ENCODE data around the gene ARID4A. TPM values are rescaled to one million over a fixed set of nuclear protein-coding genes. Genes with fewer than 3 reads are reported as not detected.

The ARID4A gene
- total RNA-seq, 2 donors from 2014 or later = 10.4 to 38.0 TPM

DNA sequence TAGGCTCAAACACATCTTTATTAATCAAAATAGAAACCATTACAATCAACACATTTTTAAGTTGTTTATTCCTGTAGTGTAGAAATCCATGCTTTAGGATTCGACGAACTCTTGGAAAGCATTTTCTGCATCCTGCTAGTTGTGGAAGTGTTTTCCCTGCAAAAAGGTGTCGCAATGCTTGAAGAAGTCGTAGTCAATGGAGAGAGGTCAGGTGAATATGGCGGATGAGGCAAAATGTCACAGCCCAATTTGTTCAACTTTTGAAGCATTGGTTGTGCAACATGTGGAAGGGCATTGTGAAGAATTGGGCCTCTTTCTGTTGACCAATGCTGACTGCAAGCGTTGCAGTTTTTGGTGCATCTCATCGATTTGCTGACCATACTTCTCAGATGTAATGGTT, 4.2 kb upstream of the ARID4A start:
- Histone ChIP-seq H3K4me3 (no peak overlapping the region), H3K27ac (no peak overlapping the region), H3K4me1 (ENCODE audit: control insufficient read depth in 1 of 2, low read depth in 2 of 2) (peaks cover 12 to 42% of the 10 kb centered on the region in 2 donors), H3K27me3 (replicated peaks; ENCODE audit: insufficient read depth) (no peaks in the 10 kb centered on the region), H3K36me3 (peaks cover 28% of the 10 kb centered on the region), H3K9me3 (no peaks in the 10 kb centered on the region)
- ATAC-seq (ENCODE audit: insufficient number of reproducible peaks, low FRiP score, low read depth) (no peak), DNase-seq (ENCODE audit: low spot score) (no peak)
- TF ChIP-seq, protein P1, sequence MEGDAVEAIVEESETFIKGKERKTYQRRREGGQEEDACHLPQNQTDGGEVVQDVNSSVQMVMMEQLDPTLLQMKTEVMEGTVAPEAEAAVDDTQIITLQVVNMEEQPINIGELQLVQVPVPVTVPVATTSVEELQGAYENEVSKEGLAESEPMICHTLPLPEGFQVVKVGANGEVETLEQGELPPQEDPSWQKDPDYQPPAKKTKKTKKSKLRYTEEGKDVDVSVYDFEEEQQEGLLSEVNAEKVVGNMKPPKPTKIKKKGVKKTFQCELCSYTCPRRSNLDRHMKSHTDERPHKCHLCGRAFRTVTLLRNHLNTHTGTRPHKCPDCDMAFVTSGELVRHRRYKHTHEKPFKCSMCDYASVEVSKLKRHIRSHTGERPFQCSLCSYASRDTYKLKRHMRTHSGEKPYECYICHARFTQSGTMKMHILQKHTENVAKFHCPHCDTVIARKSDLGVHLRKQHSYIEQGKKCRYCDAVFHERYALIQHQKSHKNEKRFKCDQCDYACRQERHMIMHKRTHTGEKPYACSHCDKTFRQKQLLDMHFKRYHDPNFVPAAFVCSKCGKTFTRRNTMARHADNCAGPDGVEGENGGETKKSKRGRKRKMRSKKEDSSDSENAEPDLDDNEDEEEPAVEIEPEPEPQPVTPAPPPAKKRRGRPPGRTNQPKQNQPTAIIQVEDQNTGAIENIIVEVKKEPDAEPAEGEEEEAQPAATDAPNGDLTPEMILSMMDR (IDR thresholded peaks at IDR 0.05) = no peak

DNA sequence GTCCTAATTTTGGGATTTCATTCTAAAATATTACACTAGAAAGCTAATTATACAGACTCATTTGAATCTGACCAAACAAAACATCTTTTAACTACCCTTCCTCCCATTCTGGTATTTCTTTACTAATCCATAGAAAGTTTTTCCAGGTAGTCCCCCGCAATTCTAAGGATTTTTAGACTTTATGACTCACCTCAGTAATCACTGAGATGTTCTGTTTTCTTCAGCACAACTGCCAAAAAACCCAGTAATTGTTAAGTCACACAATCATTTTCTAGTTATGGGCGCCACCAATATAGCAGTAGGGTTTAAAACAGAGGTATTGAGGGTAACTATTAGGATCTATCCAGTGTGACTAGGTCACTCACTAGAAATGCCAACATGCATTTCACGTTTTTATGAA, 1.6 kb upstream of the ARID4A start:
- no peak for ATAC-seq (ENCODE audit: insufficient number of reproducible peaks, low FRiP score, low read depth)
- DNase-seq (ENCODE audit: low spot score) = no peak
- Histone ChIP-seq H3K27ac (peak overlapping the region; percentile 89 to 98), H3K9me3 (no peaks in the 10 kb centered on the region), H3K4me1 (ENCODE audit: control insufficient read depth in 1 of 2, low read depth in 2 of 2) (peaks cover 16 to 42% of the 10 kb centered on the region in 2 donors), H3K4me3 (peak overlapping the region; percentile 67), H3K27me3 (replicated peaks; ENCODE audit: insufficient read depth) (no peaks in the 10 kb centered on the region), H3K36me3 (peaks cover 15% of the 10 kb centered on the region)
- TF ChIP-seq, protein P1 (IDR thresholded peaks at IDR 0.05) = no peak

DNA sequence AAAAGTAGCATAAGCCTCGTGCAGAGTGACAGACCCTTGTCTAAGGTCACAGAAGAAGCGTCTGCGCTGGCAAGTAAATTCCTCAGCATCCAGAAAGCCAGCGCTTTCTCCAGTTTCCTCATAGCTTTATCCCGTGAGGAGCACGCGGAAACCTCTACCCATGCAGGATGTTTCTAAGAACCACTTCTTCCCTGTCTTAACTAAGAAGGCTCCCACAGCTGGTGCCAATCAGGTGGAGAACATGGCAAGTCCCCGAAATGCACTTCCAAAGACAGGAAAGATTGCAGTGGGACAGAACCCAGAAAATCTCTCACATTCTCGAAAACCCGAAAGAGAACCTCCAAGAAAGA, 968 bp upstream of the ARID4A start:
- DNase-seq (ENCODE audit: low spot score) = no peak

DNA sequence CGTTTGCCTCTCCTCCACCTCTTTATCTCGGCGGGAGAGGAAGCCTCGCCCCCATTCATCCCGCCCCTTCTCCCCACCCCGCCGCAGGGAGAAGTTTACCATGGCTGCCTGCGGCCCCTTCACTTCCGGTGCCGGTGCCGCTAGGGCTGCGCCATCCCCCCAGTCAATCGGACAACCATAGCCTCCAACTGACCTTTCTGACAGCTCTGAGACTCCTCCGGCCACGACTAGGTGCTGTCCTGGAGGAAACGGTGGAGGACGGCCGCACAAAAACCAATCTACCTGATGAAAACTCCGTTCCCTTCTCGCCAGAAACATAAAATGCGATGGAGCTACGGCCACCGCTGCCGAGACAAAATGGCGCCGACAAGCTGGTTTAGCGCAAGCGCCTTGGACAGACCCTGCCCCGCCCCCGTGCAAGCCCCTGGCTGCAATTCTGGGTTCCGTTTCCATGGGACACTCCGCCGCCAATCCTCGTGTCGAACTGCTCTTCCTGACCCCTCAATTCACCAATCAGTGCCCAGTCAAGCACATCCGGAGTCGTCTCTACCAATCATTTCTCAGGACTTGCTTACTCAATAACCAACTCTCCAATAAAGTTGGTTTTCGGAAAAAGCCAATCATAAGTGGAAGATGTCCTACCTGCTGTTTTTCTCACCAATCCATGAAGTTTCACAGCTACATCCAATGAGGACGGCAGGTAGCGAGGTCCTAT, 436 bp upstream of the ARID4A start:
- peaks cover 15% of the 10 kb centered on the region for H3K36me3 ChIP-seq
- peak overlapping the region; percentile 89 to 98 for H3K27ac ChIP-seq
- DNase-seq (ENCODE audit: low spot score) (peak; percentile 92), ATAC-seq (ENCODE audit: insufficient number of reproducible peaks, low FRiP score, low read depth) (peak; percentile 100)
- H3K27me3 ChIP-seq (replicated peaks; ENCODE audit: insufficient read depth) = no peaks in the 10 kb centered on the region
- H3K9me3 ChIP-seq = no peaks in the 10 kb centered on the region
- TF ChIP-seq, protein P1 (IDR thresholded peaks at IDR 0.05) = no peak
- H3K4me3 ChIP-seq = peak overlapping the region; percentile 79
- peaks cover 11 to 30% of the 10 kb centered on the region in 2 donors for H3K4me1 ChIP-seq (ENCODE audit: control insufficient read depth in 1 of 2, low read depth in 2 of 2)

More for the DNA sequence above, 968 bp upstream of the ARID4A start:
- Histone ChIP-seq H3K4me1 (ENCODE audit: control insufficient read depth in 1 of 2, low read depth in 2 of 2) (peaks cover 11 to 36% of the 10 kb centered on the region in 2 donors), H3K4me3 (peak overlapping the region; percentile 67), H3K27me3 (replicated peaks; ENCODE audit: insufficient read depth) (no peaks in the 10 kb centered on the region), H3K9me3 (no peaks in the 10 kb centered on the region), H3K36me3 (peaks cover 15% of the 10 kb centered on the region), H3K27ac (peak overlapping the region; percentile 89 to 98)
- TF ChIP-seq, protein P1 (IDR thresholded peaks at IDR 0.05) = no peak
- no peak for ATAC-seq (ENCODE audit: insufficient number of reproducible peaks, low FRiP score, low read depth)

DNA sequence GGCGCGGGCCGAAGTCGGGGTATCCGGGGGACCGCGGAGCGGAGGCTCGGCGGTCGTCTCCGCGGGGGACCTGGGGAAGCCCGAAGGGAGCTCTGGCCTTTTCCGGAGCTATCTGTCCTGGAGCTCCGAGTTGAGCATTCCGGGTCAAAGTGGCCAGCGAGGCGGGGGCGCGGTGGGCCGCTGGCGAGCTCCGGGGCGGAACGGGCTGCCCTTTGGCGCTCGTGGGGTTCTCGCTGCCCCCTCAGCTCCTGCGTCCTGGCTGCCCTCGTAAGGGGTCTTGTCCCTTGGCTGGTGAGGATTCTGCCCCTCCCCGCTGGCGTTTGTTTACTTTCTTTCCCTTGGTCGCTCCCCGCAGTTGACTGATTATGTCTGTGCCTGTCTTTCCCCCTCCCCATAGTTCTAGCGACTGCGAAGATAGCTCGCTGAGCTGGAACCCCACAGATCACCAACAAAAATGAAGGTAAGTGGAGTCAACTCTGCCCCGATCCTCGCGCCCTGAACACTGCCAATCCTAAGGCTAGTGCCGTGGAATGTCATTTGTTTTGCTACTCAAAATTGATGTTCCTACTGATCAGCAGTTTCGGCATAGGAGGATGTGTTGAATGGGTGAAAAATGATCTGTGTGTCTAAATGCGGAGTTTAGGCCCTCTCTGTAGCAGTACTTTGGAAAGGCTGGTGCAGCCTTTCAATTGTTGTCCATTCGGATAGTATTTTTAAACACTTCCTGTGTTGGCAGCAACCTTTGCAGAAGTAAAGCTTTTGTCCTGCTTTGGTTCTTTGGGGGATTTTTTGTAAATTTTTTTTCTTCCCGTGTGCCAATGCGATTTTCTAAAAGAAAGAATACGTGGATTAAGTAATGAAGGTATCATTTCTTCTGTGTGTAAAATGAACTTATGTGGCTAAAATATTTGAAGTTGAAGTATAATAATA, 1.3 kb downstream of the ARID4A start:
- ATAC-seq (ENCODE audit: insufficient number of reproducible peaks, low FRiP score, low read depth) = no peak
- TF ChIP-seq, protein P1 (IDR thresholded peaks at IDR 0.05) = no peak
- H3K27me3 ChIP-seq (replicated peaks; ENCODE audit: insufficient read depth) = no peaks in the 10 kb centered on the region

More for the DNA sequence above, 1.3 kb downstream of the ARID4A start:
- Histone ChIP-seq H3K9me3 (no peaks in the 10 kb centered on the region), H3K27ac (peak overlapping the region; percentile 83 to 92), H3K36me3 (peaks cover 4% of the 10 kb centered on the region), H3K4me3 (peak overlapping the region; percentile 79), H3K4me1 (ENCODE audit: control insufficient read depth in 1 of 2, low read depth in 2 of 2) (peaks cover 11 to 29% of the 10 kb centered on the region in 2 donors)
- DNase-seq (ENCODE audit: low spot score) = no peak

Measured in thoracic aorta (tissue), 2 donors.